HG03354 (cell line): ENCODE results near the gene MRPL33.
"Not testable (repeated sequence)": the region's sequence is repeated elsewhere in the genome, so short reads cannot be mapped to it uniquely, and the experiment has no call there.

Experiments used
- ATAC-seq: cut with Tn5 transposase; IDR thresholded peaks from one replicate; pipeline ENCODE4 v1.9.1; 2021; ENCODE audit warnings: mild to moderate bottlenecking; ENCODE audit not compliant: unreplicated experiment, poor library complexity, severe bottlenecking

MRPL33 gene

DNA sequence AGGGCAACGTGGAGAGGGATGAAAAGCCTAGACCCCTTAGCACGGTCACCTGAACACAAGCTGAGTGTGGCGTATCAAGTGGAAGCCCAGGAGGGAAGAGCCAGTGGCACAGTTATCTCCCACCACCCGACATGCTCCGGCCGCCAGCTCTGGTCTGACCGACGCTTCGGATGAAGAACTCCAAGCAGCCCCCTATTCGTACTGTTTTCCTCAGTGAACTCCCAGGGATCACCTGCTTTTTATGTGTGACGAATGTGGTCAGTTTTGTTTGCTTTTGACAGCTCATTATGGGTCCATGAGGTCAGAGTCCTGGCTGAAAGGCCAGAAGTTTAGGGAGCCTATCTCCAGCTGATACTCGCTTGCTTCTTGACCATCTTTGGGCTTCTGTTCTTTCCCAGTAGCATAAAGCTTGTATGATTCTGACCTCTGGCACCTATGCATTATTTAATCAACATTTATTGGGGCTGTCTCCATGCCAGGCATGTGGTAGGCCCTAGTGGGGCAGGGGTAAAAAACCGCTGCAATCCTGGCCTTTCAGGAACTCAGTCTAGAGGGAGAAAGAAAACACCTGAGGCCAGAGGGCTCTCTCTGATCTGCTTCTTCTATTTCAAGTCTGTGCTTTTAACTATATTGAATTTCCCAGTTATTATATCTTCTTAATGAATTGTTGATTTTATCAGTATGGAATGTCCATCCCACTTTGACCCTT is 33.0 kb upstream of the MRPL33 start:
- ATAC-seq: no peak

DNA sequence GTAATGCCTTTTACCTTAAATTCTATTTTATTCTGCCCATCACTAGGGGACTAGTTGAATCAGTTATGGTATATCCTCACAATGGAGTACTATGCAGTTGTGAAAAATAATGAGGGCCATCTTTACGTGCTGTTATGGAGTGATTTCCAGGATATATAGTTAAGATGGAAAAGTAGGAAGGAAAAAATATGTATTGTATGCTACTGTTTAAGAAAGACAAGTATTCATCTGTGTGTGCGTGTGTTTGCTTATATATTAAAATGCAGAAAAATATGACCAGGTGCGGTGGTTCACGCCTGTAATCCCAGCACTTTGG is 32.5 kb upstream of the MRPL33 start:
- ATAC-seq: no peak

DNA sequence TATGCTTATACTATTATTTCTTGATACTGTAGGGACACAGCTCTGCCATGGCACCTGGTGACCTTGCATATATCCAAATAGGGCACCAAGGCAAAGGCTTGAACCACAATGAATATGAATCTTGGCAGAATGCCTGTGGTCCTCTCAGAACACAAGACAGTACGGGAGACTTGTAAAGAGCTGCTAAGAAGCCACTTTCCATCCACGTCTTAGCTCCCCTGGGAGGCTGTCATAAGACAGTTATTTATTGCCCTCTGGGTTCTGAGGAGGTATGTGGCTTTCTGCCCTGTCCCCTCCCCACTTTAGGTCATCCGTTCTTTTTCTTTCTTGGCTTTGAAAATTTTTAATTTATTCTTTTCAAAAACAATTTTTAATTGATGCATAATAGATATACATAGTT is 29.8 kb upstream of the MRPL33 start:
- no peak for ATAC-seq

DNA sequence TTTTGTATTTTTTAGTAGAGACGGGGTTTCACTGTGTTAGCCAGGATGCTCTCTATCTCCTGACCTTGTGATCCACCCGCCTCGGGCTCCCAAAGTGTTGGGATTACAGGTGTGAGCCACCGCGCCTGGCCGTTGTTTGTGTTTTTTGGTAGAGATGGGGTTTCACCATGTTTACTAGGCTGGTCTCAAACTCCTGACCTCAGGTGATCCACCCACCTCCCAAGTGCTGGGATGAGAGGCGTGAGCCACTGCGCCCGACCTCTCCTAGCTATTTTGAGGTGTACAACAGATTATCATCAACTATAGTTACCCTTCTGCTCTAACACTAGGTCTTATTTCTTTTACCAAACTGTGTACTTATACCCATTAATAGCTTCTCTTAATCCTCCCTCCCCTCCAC is 28.9 kb upstream of the MRPL33 start:
- no peak for ATAC-seq

DNA sequence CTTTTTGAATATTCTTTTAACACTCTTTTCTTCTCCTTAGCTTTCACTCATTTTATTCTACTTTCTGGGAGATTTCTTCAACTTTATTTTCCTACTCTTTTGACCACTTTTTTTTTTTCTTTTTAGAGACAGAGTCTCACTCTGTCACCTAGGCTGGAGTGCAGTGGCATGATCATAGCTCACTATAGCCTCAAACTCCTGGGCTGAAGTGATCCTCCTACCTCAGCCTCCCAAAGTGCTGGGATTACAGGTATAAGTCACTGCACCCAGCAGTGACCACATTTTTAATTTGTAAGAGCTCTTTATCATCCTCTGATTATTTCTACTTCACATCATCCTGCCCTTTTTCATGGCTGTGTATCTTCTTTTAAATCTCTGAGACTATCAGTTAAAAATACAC is 26.0 kb upstream of the MRPL33 start:
- not testable (repeated sequence) for ATAC-seq

DNA sequence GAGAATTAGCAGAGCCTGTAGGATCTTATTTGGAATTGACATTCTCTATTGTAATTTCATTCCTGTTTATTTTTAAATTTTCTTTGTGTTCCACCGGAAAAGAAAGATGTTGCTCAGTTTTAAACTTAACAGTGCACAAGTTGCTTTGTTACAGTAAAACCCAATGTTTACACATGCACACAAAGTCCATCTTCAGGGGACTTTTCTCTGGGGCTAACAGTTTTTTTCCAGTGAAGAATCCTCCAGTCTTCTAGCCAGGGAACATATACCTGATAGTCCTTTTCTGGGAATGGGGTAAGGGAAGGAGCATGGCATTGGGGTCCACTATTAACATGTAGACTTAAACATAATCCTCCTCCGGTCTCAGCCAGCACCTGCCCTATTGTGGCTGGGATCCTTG is 25.2 kb upstream of the MRPL33 start:
- ATAC-seq: no peak

DNA sequence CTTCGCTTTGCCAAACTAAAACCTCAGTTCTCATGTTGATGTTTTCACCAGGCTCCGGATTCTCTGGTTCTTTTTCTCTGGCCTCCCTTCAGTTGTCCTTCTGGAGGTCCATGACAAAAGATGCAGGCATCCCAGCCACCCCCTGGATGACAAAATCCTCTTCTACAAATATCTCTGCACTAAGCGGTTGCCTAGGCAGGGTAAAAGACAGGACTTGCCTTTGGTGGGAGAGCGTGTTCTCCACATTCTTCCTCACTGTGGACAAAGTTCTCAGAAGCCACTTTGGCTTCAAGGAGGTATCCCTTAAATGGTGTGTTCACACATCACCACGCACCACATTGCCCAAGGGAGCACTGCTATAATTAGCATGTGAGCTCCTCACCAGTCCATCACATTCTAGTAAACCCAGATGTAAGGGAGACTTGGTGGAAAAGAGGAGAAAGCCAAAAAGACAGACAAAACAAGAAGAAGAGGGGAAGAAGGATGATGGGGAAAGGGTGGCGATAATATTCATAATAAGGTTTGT is 23.6 kb upstream of the MRPL33 start:
- no peak for ATAC-seq

DNA sequence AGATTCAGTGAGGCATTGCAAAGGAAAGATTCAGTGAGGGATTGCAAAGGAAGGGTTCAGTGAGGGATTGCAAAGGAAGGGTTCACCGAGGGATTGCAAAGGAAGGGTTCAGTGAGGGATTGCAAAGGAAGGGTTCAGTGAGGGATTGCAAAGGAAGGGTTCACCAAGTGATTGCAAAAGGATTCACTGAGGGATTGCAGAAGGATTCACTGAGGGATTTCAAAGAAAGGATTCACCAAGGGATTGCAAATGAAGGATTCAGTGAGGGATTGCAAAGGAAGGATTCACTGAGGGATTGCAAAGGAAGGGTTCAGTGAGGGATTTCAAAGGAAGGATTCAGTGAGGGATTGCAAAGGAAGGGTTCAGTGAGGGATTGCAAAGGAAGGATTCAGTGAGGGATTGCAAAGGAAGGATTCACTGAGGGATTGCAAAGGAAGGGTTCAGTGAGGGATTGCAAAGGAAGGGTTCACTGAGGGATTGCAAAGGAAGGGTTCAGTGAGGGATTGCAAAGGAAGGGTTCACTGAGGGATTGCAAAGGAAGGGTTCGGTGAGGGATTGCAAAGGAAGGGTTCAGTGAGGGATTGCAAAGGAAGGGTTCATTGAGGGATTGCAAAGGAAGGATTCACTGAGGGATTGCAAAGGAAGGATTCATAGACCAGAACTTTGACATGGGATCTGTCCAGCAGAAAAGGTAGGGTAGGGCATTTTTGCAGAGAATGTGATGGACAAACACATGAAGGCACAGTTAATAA is 22.5 kb upstream of the MRPL33 start:
- not testable (repeated sequence) for ATAC-seq

DNA sequence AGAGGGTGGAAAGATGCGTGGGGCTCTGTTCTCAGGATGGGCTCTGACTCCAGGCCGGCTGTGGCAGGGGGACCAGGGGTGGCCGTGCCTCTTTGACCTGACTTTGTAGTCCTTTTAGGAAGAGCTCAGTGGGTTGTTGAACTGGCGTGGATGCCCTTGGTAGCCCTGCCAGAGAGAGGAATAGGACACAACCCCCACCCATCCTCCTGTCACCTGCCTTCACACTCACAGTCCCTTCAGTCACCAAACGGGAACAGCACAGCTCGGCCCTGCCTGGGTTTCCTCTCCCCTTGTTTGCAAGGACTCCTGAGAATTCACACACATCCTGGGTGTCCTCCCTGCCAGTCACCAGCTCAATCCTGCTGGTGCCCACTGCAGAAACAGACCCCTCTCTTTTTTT is 20.1 kb upstream of the MRPL33 start:
- no peak for ATAC-seq

DNA sequence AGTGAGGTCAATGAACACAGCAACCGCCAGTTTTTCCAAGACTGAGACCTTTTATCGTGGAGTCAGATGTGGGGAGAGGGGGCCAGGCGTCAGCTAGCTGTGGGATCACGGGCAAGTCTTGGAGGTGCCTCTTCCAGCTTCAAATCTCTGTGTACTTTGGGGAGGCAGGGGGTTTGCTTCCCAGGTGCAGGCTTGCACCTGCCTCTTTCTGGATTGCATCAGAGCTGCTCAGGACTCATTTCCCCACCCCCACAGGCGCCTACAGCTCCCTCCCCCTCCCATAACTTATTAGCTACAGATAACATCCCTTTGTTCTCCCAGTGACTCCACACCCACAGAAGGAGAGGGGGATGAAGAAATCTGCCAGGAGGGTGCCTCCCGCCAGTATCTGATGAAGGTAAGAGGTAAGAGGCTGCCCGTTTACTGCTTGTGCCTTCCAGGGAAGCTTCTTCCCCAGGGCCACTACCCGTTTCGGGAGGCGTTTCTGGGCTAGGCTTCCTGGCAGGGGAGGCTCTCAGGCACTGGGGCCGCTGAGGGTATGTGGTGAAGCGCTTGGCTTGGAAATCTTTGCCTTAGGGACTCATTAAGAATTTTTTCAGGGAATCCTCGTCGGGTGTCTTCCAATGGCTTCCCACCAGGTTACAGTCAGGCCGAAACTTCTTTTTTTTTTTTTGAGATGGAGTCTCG is 18.8 kb upstream of the MRPL33 start:
- ATAC-seq: no peak

DNA sequence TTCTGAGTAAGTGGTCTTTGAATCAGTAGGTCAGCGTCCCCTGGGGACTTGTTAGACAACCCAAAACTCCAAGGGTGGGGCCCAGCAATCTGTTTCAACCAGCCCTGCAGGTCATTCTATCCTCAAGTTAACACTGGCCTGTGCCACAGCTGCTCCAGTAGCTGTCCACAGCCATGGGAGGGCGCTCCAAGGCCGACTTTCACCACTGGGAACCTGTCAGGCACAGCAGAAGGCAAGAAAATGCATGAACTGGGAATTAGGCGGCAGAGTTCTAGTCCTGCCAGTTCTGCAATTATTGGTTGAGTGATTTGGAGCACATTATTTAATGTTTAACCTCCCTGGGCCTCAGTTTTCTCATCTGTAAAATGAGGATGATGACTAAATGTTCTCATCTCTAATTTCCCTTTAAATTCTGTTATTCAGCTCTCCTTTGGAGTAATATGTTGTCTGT is 17.4 kb upstream of the MRPL33 start:
- ATAC-seq: no peak

DNA sequence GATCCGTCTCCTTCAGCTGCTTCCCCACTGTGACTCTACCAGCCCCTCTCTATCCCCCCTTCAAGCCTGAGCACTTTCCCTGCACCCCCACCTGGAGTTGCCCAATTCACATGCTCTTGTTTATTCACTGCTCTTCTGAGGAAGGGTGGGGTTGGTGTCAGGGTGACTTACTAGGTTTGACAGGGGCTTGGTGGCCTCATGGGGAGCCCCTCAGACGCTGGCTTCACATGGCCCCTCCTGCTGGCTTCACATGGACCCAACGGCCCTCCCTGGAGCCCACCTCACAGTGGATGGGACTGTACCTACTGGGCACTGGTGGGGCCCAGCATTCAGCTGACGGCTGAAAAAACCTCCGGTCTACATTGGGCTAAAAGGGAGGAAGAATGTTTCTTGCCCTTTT is 16.7 kb upstream of the MRPL33 start:
- ATAC-seq: no peak

DNA sequence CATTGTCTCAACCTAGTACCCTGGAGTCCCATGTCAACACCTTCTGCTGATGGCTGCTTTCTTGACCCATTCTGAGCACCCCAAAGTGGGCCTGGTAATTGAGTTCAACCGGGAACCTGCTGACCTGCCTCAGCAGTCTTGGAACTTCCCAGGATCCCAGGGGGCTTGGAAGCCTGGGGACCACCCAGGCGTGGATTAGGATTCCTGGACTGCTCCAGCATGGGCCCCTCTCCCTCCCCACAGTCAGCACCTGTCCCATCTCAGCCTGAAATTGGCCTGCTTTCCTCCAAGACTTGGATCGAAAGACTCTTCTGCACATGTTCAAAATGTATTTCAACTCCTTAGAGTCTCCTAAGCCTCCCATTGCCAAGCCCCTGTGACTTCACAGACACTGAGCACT is 15.4 kb upstream of the MRPL33 start:
- ATAC-seq: no peak

DNA sequence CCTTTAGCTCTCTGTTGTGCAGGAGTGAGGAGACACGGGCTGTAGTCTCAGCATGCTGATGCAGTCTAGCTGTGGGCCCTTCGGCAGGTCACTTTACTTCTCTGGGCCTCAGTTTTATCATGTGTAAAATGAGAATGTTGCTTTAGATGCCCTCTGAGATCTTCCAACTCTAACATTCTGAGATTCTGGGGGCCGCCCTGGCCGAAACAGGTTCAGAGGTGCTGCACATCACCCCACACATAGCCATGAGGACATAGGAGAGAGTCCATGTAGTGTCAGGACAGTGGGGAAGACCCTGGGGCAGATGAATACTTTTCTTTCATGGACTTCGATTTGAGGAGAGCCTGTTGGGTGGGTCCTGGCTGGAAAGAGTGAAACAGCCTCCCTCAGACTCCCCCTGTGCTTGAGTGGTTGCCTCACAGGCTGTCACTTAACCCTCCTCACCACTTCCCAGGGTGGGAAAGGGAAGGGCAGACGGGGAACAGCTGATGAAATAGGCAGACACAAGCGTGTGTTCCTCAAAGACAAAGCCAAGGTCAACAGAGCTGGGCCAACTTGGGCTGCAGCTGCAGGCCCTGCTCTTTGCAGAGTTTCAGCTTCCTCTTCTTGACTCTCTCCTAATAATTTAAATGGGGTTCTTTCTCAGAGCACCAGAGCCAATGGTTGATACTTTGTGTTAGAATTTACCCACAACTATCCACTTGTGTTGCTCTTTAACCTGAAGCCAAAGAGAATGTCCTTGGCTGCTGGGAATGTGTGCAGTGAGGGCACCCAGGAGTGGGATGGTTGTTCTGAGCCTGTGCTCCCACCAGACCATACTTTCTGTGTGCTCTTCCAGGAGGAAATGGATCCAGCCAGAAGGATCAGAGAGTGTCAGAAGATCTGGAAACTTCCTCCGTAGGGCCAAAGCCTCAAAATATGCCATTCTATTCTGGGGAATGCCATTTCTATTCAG is 14.7 kb upstream of the MRPL33 start:
- no peak for ATAC-seq

DNA sequence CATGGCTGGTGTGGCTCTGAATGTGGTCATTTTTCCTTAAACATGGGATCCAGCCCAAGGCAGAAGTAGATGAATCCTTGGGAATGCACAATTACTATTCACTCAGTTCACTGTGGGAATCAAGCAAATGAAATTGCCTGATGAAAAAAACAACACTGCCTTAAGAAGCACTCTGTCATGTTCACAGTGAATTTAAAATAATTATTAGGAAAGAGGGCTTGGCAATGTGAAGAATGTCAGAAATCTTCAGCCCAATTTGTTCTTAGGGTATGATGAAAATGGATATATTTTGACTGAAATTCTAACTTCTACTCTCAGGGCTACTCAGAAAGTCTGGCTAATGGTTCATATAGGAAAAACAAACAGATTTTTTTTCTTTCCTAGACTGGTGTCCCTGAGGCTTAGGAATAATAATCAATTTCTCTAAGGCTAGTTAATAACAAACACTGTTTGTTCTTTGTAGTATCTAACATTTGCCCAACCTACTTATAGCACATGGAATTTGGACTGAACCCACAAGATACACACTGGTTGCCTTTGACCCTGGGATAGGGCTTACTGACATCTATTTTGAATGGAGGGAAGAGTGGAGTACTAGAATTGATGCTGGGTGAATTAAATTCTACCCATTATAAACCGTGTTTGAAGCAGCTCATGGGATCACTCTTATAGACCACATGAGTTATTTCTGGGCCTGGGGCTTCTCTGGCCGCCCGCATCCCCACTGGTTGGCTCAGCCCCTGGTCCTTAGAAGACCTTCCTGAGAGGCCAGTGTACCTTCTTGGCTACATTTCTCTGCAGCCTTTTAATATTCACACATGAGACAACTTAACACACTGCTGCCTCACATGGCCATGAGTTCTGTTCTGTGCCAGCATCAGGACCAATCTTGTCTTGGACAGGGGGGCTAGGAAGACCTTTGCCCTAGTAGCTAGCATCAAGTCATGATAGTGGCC is 8.3 kb upstream of the MRPL33 start:
- ATAC-seq: no peak

DNA sequence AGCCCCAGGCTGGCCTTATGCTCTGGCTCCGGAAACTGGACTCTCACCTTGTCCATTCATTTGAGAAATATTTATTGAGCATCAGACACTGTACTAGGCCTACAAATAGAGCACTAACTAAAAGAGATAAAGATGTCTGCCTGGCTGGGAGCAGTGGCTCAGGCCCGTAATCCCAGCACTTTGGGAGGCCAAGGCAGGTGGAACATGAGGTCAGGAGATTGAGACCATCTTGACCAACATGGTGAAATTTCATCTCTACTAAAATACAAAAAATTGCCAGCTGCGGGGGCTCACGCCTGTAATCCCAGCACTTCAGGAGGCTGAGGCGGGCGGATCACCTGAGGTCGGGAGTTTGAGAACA is 7.6 kb upstream of the MRPL33 start:
- ATAC-seq: no peak

DNA sequence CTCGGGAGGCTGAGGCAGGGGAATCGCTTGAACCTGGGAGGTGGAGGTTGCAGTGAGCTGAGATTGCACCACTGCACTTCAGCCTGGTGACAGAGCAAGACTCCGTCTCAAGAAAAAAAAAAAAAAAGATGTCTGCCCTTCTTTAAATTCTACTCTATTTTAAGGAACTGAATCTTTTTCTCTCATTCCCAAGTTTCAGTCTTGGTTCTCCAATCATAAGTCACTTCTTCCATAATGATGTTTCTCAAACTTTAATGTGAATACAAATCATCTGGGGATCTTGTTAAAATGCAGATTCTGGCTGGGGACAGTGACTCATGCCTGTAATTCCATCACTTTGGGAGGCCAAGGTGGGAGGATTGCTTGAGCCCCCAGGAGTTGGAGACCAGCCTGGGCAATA is 7.0 kb upstream of the MRPL33 start:
- ATAC-seq: not testable (repeated sequence)

DNA sequence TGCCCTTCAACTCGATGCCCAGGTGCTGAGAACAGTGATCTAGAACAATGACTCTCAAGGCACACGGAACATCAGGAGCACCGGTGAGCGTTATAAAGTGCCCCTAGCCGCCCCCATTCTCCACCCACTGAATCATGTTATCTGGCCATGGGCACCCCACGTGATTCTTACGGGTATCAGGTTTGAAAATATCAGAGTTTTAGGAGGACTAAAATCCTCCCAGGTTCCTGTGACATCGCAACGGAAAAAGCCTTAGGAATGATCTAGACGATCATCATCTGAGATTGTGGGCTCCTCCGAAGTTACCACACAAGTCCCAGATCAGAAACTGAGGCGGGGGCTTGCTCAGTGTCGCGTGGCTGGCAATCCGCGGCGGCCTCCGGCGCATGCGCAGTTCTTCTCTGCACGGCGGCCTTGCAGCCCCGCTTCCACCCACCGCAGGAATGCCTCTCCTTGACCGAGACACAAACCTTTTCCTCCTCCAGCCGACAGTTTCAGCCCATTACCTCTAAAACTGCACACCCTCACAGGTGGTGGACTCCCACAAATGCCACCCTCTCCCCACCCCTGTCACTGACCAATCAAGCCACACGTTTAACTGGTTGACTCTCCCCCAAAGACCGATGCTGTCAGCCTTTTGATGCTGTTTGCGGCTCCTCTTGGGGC is 5.8 kb upstream of the MRPL33 start:
- no peak for ATAC-seq
